Measurements from ENCODE around the gene KIF20A. TPM values are rescaled to one million over a fixed set of nuclear protein-coding genes. Genes with fewer than 3 reads are reported as not detected.
"Not testable (repeated sequence)": the region's sequence is repeated elsewhere in the genome, so short reads cannot be mapped to it uniquely, and the experiment has no call there.

Gene KIF20A
- total RNA-seq, 2 donors from 2014 or later, result 39.9 to 50.4 TPM

- H3K36me3 Mint-ChIP-seq (ENCODE audit: insufficient read depth in 2 of 2), result peaks cover 26 to 48% of the 10 kb centered on the region in 2 donors
- no peak for ATAC-seq (replicated peaks in 1 of 2)
- DNase-seq, result no peak
- H3K9me3 Mint-ChIP-seq, result no peaks in the 10 kb centered on the region
- no peak overlapping the region for H3K27ac Mint-ChIP-seq
- H3K4me1 Mint-ChIP-seq (ENCODE audit: low read depth), result no peaks in the 10 kb centered on the region
- no peaks in the 10 kb centered on the region for H3K27me3 Mint-ChIP-seq (ENCODE audit: low read depth)
- no peak overlapping the region for H3K4me3 Mint-ChIP-seq
These were observed 18.2 kb upstream of the KIF20A start for GRCh38 chr5:138160706-138161105.

GRCh38 chr5:138163721-138164120 is 15.2 kb upstream of the KIF20A start:
- H3K36me3 Mint-ChIP-seq (ENCODE audit: insufficient read depth in 2 of 2), result peaks cover 28 to 48% of the 10 kb centered on the region in 2 donors

GRCh38 chr5:138169124-138169523 is 9.8 kb upstream of the KIF20A start:
- Mint-ChIP-seq H3K9me3 (no peaks in the 10 kb centered on the region), H3K4me3 (no peak overlapping the region), H3K36me3 (ENCODE audit: insufficient read depth in 2 of 2) (peaks cover 22 to 33% of the 10 kb centered on the region in 2 donors), H3K27ac (no peak overlapping the region), H3K27me3 (ENCODE audit: low read depth) (no peaks in the 10 kb centered on the region), H3K4me1 (ENCODE audit: low read depth) (no peaks in the 10 kb centered on the region)
- ATAC-seq (replicated peaks in 1 of 2) (no peak), DNase-seq (no peak)

More at GRCh38 chr5:138163721-138164120, 15.2 kb upstream of the KIF20A start:
- no peaks in the 10 kb centered on the region for H3K4me1 Mint-ChIP-seq (ENCODE audit: low read depth)
- H3K27me3 Mint-ChIP-seq (ENCODE audit: low read depth), result no peaks in the 10 kb centered on the region
- H3K9me3 Mint-ChIP-seq, result no peaks in the 10 kb centered on the region
- no peak for DNase-seq
- ATAC-seq (replicated peaks in 1 of 2), result no peak
- no peak overlapping the region for H3K4me3 Mint-ChIP-seq
- peak overlapping the region; percentile 46 for H3K27ac Mint-ChIP-seq

- Mint-ChIP-seq H3K4me3 (no peak overlapping the region), H3K36me3 (ENCODE audit: insufficient read depth in 2 of 2) (peaks cover 14 to 28% of the 10 kb centered on the region in 2 donors), H3K27ac (no peak overlapping the region), H3K27me3 (ENCODE audit: low read depth) (no peaks in the 10 kb centered on the region), H3K4me1 (ENCODE audit: low read depth) (no peaks in the 10 kb centered on the region), H3K9me3 (no peaks in the 10 kb centered on the region)
- DNase-seq, result no peak
- ATAC-seq (replicated peaks in 1 of 2), result no peak
These were observed 8.6 kb upstream of the KIF20A start for GRCh38 chr5:138170299-138170698.

GRCh38 chr5:138177941-138178515 is 884 bp upstream of the KIF20A start:
- peak; percentile 30 to 36 for DNase-seq
- Mint-ChIP-seq H3K4me1 (ENCODE audit: low read depth) (peaks cover 23% of the 10 kb centered on the region), H3K9me3 (no peaks in the 10 kb centered on the region), H3K4me3 (no peak overlapping the region), H3K36me3 (ENCODE audit: insufficient read depth in 2 of 2) (peaks cover 11 to 15% of the 10 kb centered on the region in 2 donors), H3K27ac (no peak overlapping the region), H3K27me3 (ENCODE audit: low read depth) (no peaks in the 10 kb centered on the region)
- peak in 1 of 2 donors; percentile 23 for ATAC-seq (replicated peaks in 1 of 2)

- Mint-ChIP-seq H3K27ac (no peak overlapping the region), H3K27me3 (ENCODE audit: low read depth) (no peaks in the 10 kb centered on the region), H3K4me1 (ENCODE audit: low read depth) (peaks cover 23% of the 10 kb centered on the region), H3K4me3 (no peak overlapping the region), H3K9me3 (no peaks in the 10 kb centered on the region), H3K36me3 (ENCODE audit: insufficient read depth in 2 of 2) (peaks cover 7 to 12% of the 10 kb centered on the region in 2 donors)
- DNase-seq (peak; percentile 12 to 17), ATAC-seq (replicated peaks in 1 of 2) (no peak)
These were observed 455 bp downstream of the KIF20A start for GRCh38 chr5:138179277-138179857.

GRCh38 chr5:138180183-138180782 is 1.4 kb downstream of the KIF20A start:
- Mint-ChIP-seq H3K4me3 (no peak overlapping the region), H3K36me3 (ENCODE audit: insufficient read depth in 2 of 2) (peaks cover 7 to 16% of the 10 kb centered on the region in 2 donors), H3K4me1 (ENCODE audit: low read depth) (peaks cover 23% of the 10 kb centered on the region), H3K9me3 (no peaks in the 10 kb centered on the region), H3K27me3 (ENCODE audit: low read depth) (no peaks in the 10 kb centered on the region), H3K27ac (no peak overlapping the region)
- ATAC-seq (replicated peaks in 1 of 2), result no peak
- DNase-seq, result peak in 1 of 2 donors; percentile 11

- peaks cover 7 to 15% of the 10 kb centered on the region in 2 donors for H3K36me3 Mint-ChIP-seq (ENCODE audit: insufficient read depth in 2 of 2)
- H3K9me3 Mint-ChIP-seq, result no peaks in the 10 kb centered on the region
- no peaks in the 10 kb centered on the region for H3K27me3 Mint-ChIP-seq (ENCODE audit: low read depth)
- no peak for DNase-seq
- H3K27ac Mint-ChIP-seq, result no peak overlapping the region
- H3K4me3 Mint-ChIP-seq, result no peak overlapping the region
- peaks cover 23% of the 10 kb centered on the region for H3K4me1 Mint-ChIP-seq (ENCODE audit: low read depth)
- ATAC-seq (replicated peaks in 1 of 2), result no peak
These were observed 1.9 kb downstream of the KIF20A start for GRCh38 chr5:138180841-138181240.

GRCh38 chr5:138182808-138183207 is 3.9 kb downstream of the KIF20A start:
- Mint-ChIP-seq H3K4me3 (no peak overlapping the region), H3K27me3 (ENCODE audit: low read depth) (no peaks in the 10 kb centered on the region), H3K4me1 (ENCODE audit: low read depth) (peaks cover 8% of the 10 kb centered on the region), H3K27ac (no peak overlapping the region), H3K36me3 (ENCODE audit: insufficient read depth in 2 of 2) (peaks cover 7 to 22% of the 10 kb centered on the region in 2 donors), H3K9me3 (no peaks in the 10 kb centered on the region)
- ATAC-seq (replicated peaks in 1 of 2), result no peak
- no peak for DNase-seq

- ATAC-seq (replicated peaks in 1 of 2), result no peak
- no peak overlapping the region for H3K4me3 Mint-ChIP-seq
- DNase-seq, result no peak
- peaks cover 7 to 22% of the 10 kb centered on the region in 2 donors for H3K36me3 Mint-ChIP-seq (ENCODE audit: insufficient read depth in 2 of 2)
- peaks cover 2% of the 10 kb centered on the region for H3K4me1 Mint-ChIP-seq (ENCODE audit: low read depth)
- H3K27me3 Mint-ChIP-seq (ENCODE audit: low read depth), result no peaks in the 10 kb centered on the region
- H3K9me3 Mint-ChIP-seq, result no peaks in the 10 kb centered on the region
- no peak overlapping the region for H3K27ac Mint-ChIP-seq
These were observed 7.1 kb downstream of the KIF20A start for GRCh38 chr5:138186002-138186447.

GRCh38 chr5:138188626-138189025 is 9.7 kb downstream of the KIF20A start:
- H3K27ac Mint-ChIP-seq, result no peak overlapping the region
- H3K36me3 Mint-ChIP-seq (ENCODE audit: insufficient read depth in 2 of 2), result peaks cover 7 to 24% of the 10 kb centered on the region in 2 donors
- H3K27me3 Mint-ChIP-seq (ENCODE audit: low read depth), result no peaks in the 10 kb centered on the region
- DNase-seq (no peak), ATAC-seq (replicated peaks in 1 of 2) (no peak)
- H3K4me3 Mint-ChIP-seq, result no peak overlapping the region
- H3K9me3 Mint-ChIP-seq, result no peaks in the 10 kb centered on the region
- no peaks in the 10 kb centered on the region for H3K4me1 Mint-ChIP-seq (ENCODE audit: low read depth)

GRCh38 chr5:138192826-138193225 is 13.9 kb downstream of the KIF20A start:
- H3K4me3 Mint-ChIP-seq, result no peak overlapping the region

GRCh38 chr5:138193859-138194258 is 14.9 kb downstream of the KIF20A start:
- ATAC-seq (replicated peaks in 1 of 2); H3K4me1 Mint-ChIP-seq (ENCODE audit: low read depth); H3K4me3 Mint-ChIP-seq; H3K27me3 Mint-ChIP-seq (ENCODE audit: low read depth); DNase-seq; H3K9me3 Mint-ChIP-seq; H3K27ac Mint-ChIP-seq; H3K36me3 Mint-ChIP-seq (ENCODE audit: insufficient read depth in 2 of 2): not testable (repeated sequence)

More at GRCh38 chr5:138192826-138193225, 13.9 kb downstream of the KIF20A start:
- Mint-ChIP-seq H3K4me1 (ENCODE audit: low read depth) (no peaks in the 10 kb centered on the region), H3K27ac (no peak overlapping the region), H3K9me3 (no peaks in the 10 kb centered on the region), H3K36me3 (ENCODE audit: insufficient read depth in 2 of 2) (peaks cover 5 to 10% of the 10 kb centered on the region in 2 donors), H3K27me3 (ENCODE audit: low read depth) (no peaks in the 10 kb centered on the region)
- DNase-seq (no peak), ATAC-seq (replicated peaks in 1 of 2) (no peak)

Data from activated T-cell treated with anti-CD3 and anti-CD28 coated beads, Interleukin-2, amount 50 U/mL, for 72 hours (primary cell).